Gastroesophageal sphincter (tissue), 4 donors: ENCODE measurements around the gene CDCP2. TPM values are rescaled to one million over a fixed set of nuclear protein-coding genes. Genes with fewer than 3 reads are reported as not detected.

Source experiments
- ATAC-seq: fragments of 150-250 bp; one replicate; pipeline ENCODE4 v1.9.1; 2016; ENCODE audit warnings: mild to moderate bottlenecking, moderate library complexity
- H3K27ac ChIP-seq, 4 donors: fragments of 200-600 bp; sonication (generic) in 3 of 4; 1 replicate in 3 of 4; 2 replicates in 1 of 4; pipeline ENCODE4 v1.5.1; 2016 to 2019
- H3K27me3 ChIP-seq: fragments of 200-600 bp; sonication (generic); one replicate; pipeline ENCODE4 v1.5.1; 2019
- H3K36me3 ChIP-seq, 2 donors: fragments of 200-600 bp; sonication (generic); one replicate each; pipeline ENCODE4 v1.5.1; 2019; ENCODE audit warnings: control low read depth in 1 of 2
- H3K4me1 ChIP-seq, 3 donors: fragments of 200-600 bp; sonication (generic); 1 replicate in 2 of 3; 2 replicates in 1 of 3; pipeline ENCODE4 v1.5.1; 2016 to 2019; ENCODE audit warnings: control low read depth in 2 of 3
- H3K4me3 ChIP-seq, 2 donors: fragments of 200-600 bp; sonication (generic); one replicate each; pipeline ENCODE4 v1.5.1; 2019; ENCODE audit warnings: mild to moderate bottlenecking in 1 of 2, moderate library complexity in 1 of 2
- H3K9me3 ChIP-seq, 3 donors: fragments of 200-600 bp; sonication (generic); one replicate each; pipeline ENCODE4 v1.5.1; 2017 to 2019; ENCODE audit warnings: control low read depth in 2 of 3
- CTCF ChIP-seq, 4 experiments: fragments of 200-600 bp in 2 of 4; fragments of 450-650 bp in 2 of 4; sonication (generic) in 1 of 4; IDR thresholded peaks; one replicate each; pipeline ENCODE4 v1.5.1; 2017 to 2019; ENCODE audit warnings: antibody characterized with exemption in 4 of 4, mild to moderate bottlenecking in 2 of 4, moderate library complexity in 2 of 4
- EP300 ChIP-seq: sonication (generic); formaldehyde crosslinking; IDR thresholded peaks from one replicate; pipeline ENCODE4 v1.6.1; 2017; ENCODE audit warnings: antibody characterized with exemption, mild to moderate bottlenecking
- POLR2A ChIP-seq, 2 donors: fragments of 450-650 bp; IDR thresholded peaks; one replicate each; pipeline ENCODE4 v1.6.1; 2017; ENCODE audit warnings: antibody characterized with exemption in 2 of 2, mild to moderate bottlenecking in 2 of 2, moderate library complexity in 1 of 2
- POLR2AphosphoS5 ChIP-seq: sonication (generic); formaldehyde crosslinking; IDR thresholded peaks from one replicate; pipeline ENCODE4 v1.6.1; 2017; ENCODE audit warnings: antibody characterized with exemption
- WGBS, 2 donors: methylation state at CpG; one replicate each; pipeline ENCODE4 v1.1.5; 2018; ENCODE audit warnings: low coverage in 1 of 2; 5-methylcytosine and 5-hydroxymethylcytosine counted together
- total RNA-seq, 4 donors: library from RNA; depleted of rRNA; stranded (reverse); fragments of >200 nt; gene quantifications; one replicate each; pipeline ENCODE4 v1.1.0, GENCODE V29; 2016

Gene CDCP2
- total RNA-seq, 4 donors from 2014 or later = 0.13 to 0.23 TPM; not detected in 2

DNA sequence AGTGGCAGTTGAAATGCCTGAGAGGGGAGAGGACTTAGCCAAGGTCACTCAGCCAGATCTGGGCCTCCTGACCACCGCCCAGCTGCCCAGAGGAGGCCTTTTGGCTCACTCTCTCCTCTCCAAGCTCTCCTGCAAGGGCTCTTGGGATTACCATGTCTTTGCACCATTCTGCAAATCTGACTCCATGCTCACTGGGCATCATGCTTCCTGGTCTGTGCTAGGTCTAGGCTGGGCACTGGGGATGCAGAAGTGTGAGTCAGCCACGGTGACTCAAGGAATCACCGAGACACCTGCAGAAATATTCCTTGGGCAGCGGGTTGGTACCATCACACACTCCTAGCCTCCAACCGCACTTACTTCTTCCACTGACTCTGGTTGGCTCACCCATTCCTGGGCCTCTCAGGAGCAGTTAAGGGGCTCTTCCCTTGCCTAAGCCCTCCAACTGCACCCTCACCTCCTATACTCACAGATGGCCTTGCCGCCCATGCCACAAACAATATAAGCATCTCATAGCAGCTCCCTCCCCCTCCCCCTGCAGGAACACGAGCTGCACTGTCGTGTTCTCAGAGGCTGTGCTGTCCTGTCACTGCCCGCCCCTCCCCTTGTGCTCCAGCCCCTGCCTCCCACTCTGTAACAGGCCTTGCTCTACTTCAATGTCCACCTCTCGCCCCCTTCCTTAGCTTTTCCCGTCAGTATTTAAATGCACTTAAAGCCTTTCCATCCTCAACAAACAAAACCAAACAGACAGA, 34.8 kb downstream of the CDCP2 start:
- no peaks in the 10 kb centered on the region for H3K9me3 ChIP-seq
- H3K27me3 ChIP-seq = no peaks in the 10 kb centered on the region
- 83 to 85% methylated on average over 2 to 9 of the region's 11 CpGs for WGBS, 2 donors
- no peaks in the 10 kb centered on the region for H3K36me3 ChIP-seq
- no peak for TF ChIP-seq POLR2AphosphoS5
- H3K4me1 ChIP-seq = peaks cover 0 to 17% (median 0%) of the 10 kb centered on the region in 3 donors
- H3K4me3 ChIP-seq = no peak overlapping the region
- H3K27ac ChIP-seq = no peak overlapping the region
- no peak for ATAC-seq

DNA sequence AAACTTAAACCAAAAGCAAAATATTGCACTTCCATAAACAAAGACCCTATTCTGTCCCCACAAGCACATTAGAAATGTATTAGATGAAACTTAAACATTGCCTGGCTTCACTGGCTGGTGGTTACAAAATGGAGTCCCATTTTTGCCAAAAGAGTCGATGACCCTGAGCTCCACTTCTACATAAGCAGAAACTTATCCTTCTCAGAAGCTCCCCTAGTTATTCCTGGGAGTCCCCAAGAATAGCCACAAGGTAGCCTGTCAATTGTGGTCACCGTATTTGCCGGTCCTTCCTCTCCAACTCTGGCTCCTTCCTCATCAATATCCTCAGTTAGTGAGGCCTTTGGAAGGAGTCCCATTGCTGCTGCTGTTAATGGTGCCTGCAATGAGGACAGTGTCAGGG, 37.3 kb downstream of the CDCP2 start:
- TF ChIP-seq POLR2AphosphoS5 (no peak), CTCF (IDR thresholded peaks at IDR 0.05) (no peak), EP300 (no peak), POLR2A (IDR thresholded peaks at IDR 0.05) (no peak)
- no peaks in the 10 kb centered on the region for H3K9me3 ChIP-seq
- no peak overlapping the region for H3K4me3 ChIP-seq
- ATAC-seq = no peak
- no peaks in the 10 kb centered on the region for H3K4me1 ChIP-seq
- H3K27me3 ChIP-seq = no peaks in the 10 kb centered on the region
- H3K36me3 ChIP-seq = no peaks in the 10 kb centered on the region
- WGBS, 2 donors = 84 to 96% methylated on average over 2 to 3 of the region's 3 CpGs
- H3K27ac ChIP-seq = no peak overlapping the region

DNA sequence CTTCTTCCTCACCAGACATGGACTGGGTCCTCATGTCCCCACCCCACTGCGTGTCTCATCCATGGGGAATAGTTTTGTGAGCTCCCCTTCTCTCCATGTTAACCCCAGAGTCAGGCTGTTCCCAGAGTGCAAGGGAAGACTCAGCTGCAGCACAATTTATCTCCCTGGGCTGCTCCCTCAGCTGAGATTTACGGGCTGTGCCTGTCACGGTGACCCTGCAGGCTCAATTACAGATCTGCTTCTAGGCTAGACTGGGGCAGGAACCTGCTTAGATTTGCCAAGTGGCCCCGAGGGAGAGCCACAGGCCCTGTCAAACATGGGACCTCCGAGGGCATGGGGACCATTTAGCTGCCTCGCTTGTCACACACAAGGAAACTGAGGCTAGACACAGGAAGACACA, 37.8 kb downstream of the CDCP2 start:
- ATAC-seq = no peak
- no peak overlapping the region for H3K27ac ChIP-seq
- H3K4me1 ChIP-seq = no peaks in the 10 kb centered on the region
- no peaks in the 10 kb centered on the region for H3K9me3 ChIP-seq
- no peaks in the 10 kb centered on the region for H3K27me3 ChIP-seq
- H3K36me3 ChIP-seq = no peaks in the 10 kb centered on the region
- H3K4me3 ChIP-seq = no peak overlapping the region
- 50 to 85% methylated on average over 1 to 3 of the region's 6 CpGs for WGBS, 2 donors
- TF ChIP-seq CTCF (IDR thresholded peaks at IDR 0.05) (no peak), POLR2A (IDR thresholded peaks at IDR 0.05) (no peak), EP300 (no peak), POLR2AphosphoS5 (no peak)

GRCh38 chr1:54114001-54114400, 38.8 kb downstream of the CDCP2 start:
- Histone ChIP-seq H3K27ac (no peak overlapping the region), H3K36me3 (no peaks in the 10 kb centered on the region), H3K4me1 (no peaks in the 10 kb centered on the region), H3K27me3 (no peaks in the 10 kb centered on the region), H3K9me3 (no peaks in the 10 kb centered on the region), H3K4me3 (no peak overlapping the region)
- WGBS, 2 donors = 83 to 100% methylated on average over 1 of the region's 4 CpGs
- TF ChIP-seq POLR2A (IDR thresholded peaks at IDR 0.05) (no peak), POLR2AphosphoS5 (no peak), EP300 (no peak), CTCF (IDR thresholded peaks at IDR 0.05) (no peak)
- ATAC-seq = no peak

DNA sequence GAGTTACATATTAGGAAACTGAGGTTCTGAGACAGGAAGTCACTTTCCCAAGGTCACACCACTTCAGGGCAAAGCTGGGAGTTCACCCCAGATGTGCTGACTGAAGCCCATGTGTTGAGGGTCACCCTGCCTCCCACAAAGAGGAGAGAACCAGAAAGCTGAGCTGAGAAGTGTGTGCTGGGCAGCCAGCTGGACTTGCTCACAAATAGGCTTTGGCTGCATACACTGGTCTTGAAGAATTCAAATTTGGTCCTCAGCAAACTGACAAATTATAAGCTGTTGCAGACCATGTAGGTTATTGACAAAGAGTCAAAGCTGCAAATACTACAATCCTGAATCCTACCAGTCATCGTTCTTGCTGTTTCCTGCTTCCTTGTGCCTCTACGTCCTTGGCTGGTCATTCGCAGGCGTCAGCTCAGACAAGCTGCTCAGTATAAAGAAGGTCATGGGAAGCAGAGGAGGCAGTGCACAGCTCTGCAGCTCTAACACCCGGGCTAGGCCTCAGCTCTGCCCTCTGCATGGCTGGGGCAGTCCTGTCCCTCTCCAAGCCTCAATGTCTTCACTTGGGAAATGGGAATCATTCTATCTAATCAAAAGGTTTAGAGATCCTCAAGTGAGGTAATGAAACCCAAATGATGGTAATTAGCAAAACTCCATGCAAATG, 40.0 kb downstream of the CDCP2 start:
- Histone ChIP-seq H3K4me1 (no peaks in the 10 kb centered on the region), H3K27ac (no peak overlapping the region), H3K9me3 (no peaks in the 10 kb centered on the region), H3K27me3 (no peaks in the 10 kb centered on the region), H3K4me3 (no peak overlapping the region), H3K36me3 (no peaks in the 10 kb centered on the region)
- TF ChIP-seq EP300 (no peak), POLR2AphosphoS5 (no peak), CTCF (IDR thresholded peaks at IDR 0.05) (no peak), POLR2A (IDR thresholded peaks at IDR 0.05) (no peak)
- 57 to 69% methylated on average over 4 to 5 of the region's 5 CpGs for whole genome bisulfite sequencing, 2 donors
- ATAC-seq = no peak
